Thyroid gland (tissue), 4 donors: Measurements from ENCODE around the gene RFLNA.

Experiments used
- POLR2A ChIP-seq, 2 donors: fragments of 450-650 bp; IDR thresholded peaks; one replicate each; pipeline ENCODE4 v1.6.1; 2017; ENCODE audit warnings: antibody characterized with exemption in 2 of 2, mild to moderate bottlenecking in 2 of 2, moderate library complexity in 1 of 2
- TF ChIP-seq, protein P1 (sequence below), 6 experiments: fragments of 200-600 bp in 3 of 6; fragments of 450-650 bp in 3 of 6; sonication (generic) in 3 of 6; IDR thresholded peaks; one replicate each; pipeline ENCODE4 v1.5.1; 2016 to 2019; ENCODE audit warnings: antibody characterized with exemption in 6 of 6, mild to moderate bottlenecking in 2 of 6, inconsistent platforms in 1 of 6, moderate library complexity in 1 of 6

- TF ChIP-seq, protein P1, sequence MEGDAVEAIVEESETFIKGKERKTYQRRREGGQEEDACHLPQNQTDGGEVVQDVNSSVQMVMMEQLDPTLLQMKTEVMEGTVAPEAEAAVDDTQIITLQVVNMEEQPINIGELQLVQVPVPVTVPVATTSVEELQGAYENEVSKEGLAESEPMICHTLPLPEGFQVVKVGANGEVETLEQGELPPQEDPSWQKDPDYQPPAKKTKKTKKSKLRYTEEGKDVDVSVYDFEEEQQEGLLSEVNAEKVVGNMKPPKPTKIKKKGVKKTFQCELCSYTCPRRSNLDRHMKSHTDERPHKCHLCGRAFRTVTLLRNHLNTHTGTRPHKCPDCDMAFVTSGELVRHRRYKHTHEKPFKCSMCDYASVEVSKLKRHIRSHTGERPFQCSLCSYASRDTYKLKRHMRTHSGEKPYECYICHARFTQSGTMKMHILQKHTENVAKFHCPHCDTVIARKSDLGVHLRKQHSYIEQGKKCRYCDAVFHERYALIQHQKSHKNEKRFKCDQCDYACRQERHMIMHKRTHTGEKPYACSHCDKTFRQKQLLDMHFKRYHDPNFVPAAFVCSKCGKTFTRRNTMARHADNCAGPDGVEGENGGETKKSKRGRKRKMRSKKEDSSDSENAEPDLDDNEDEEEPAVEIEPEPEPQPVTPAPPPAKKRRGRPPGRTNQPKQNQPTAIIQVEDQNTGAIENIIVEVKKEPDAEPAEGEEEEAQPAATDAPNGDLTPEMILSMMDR (IDR thresholded peaks at IDR 0.05) = no peak
- no peak for TF ChIP-seq POLR2A (IDR thresholded peaks at IDR 0.05)
Measured at GRCh38 chr12:124276337-124276736, 18.6 kb upstream of the RFLNA start.
